ENCODE results near the gene WDR73. TPM values are rescaled to one million over a fixed set of nuclear protein-coding genes. Genes with fewer than 3 reads are reported as not detected.

Gene WDR73
- total RNA-seq, 1 experiment from 2014 or later = 35.6 TPM

GRCh38 chr15:84600331-84600686, 53.8 kb downstream of the WDR73 start:
- TF ChIP-seq TCF7L2 (IDR thresholded peaks at IDR 0.05; ENCODE audit: borderline replicate concordance, extremely low read depth, insufficient read depth, insufficient read length) = no peak
- no peak for TF ChIP-seq RAD21 (IDR thresholded peaks at IDR 0.05; ENCODE audit: low read depth)
- no peak for TF ChIP-seq ZFX (IDR thresholded peaks at IDR 0.05)
- TF ChIP-seq REST (IDR thresholded peaks at IDR 0.05; ENCODE audit: low read depth) = no peak
- peak; percentile 99 for TF ChIP-seq MAX (IDR thresholded peaks at IDR 0.05)
- no peak for TF ChIP-seq EZH2 (IDR thresholded peaks at IDR 0.05)
- TF ChIP-seq SIN3A (IDR thresholded peaks at IDR 0.05; ENCODE audit: low read depth) = peak; percentile 58; the same call in 1 of the 2 replicates
- TF ChIP-seq CBX3 (IDR thresholded peaks at IDR 0.05; ENCODE audit: low read depth) = peak; percentile 96
- no peak for TF ChIP-seq ATF3 (IDR thresholded peaks at IDR 0.05)
- H3K4me1 ChIP-seq (ENCODE audit: control insufficient read depth in 1 of 2, insufficient read depth in 2 of 2, low read length in 2 of 2) = peaks cover 2 to 11% of the 10 kb centered on the region in 2 experiments
- DNase-seq (ENCODE audit: low read depth, low spot score) (peak; percentile 74), ATAC-seq (peak; percentile 82)
- peak overlapping the region; percentile 97 for H2AFZ ChIP-seq (ENCODE audit: low read depth, low read length, poor library complexity, severe bottlenecking)
- H3K27me3 ChIP-seq (ENCODE audit: insufficient read depth, low read length) = no peaks in the 10 kb centered on the region
- RAD21 ChIA-PET (ENCODE audit: low non-redundant PET in 1 of 2, low total read pairs in 2 of 2, uncharacterized antibody in 2 of 2, unreplicated experiment in 2 of 2) = no interaction called here
- peak overlapping the region; percentile 93 to 98 for H3K4me3 ChIP-seq (replicated peaks in 1 of 2; ENCODE audit: low read depth in 1 of 2, low read length in 2 of 2)
- no TSS peak for BruUV-seq (replicated peaks)
- no peaks in the 10 kb centered on the region for H4K20me1 ChIP-seq (ENCODE audit: insufficient read depth)
- peaks cover 4 to 12% of the 10 kb centered on the region in 2 experiments; a peak in 3 of 4 replicates for H3K36me3 ChIP-seq (ENCODE audit: control insufficient read depth in 1 of 2, insufficient read depth in 2 of 2, low read length in 2 of 2)
- intact Hi-C loops (cut with micrococcal nuclease) = no loop called here
- H3K27ac ChIP-seq (ENCODE audit: low read depth, low read length) = no peak overlapping the region; the same call in 1 of the 2 replicates
- peaks cover 10% of the 10 kb centered on the region; the same call in 1 of the 2 replicates for H3K79me2 ChIP-seq (ENCODE audit: insufficient read depth, low read length)
- POLR2A ChIA-PET = no interaction called here
- H3K9me3 ChIP-seq (ENCODE audit: control insufficient read depth in 1 of 2, insufficient read depth in 1 of 2, low read depth in 1 of 2, low read length in 2 of 2) = no peaks in the 10 kb centered on the region
- CTCF ChIA-PET = interaction anchor here (1.0 kb wide), 1 partner anchor 12 kb away, joined by 3 read pairs; no protein-coding TSS in a partner anchor
- peak overlapping the region; percentile 85 for H3K9ac ChIP-seq (ENCODE audit: low read length)
- peak overlapping the region; percentile 99 for H3K4me2 ChIP-seq (ENCODE audit: low read length)
- H3K9me2 ChIP-seq (ENCODE audit: insufficient read depth) = no peaks in the 10 kb centered on the region
